Measurements from ENCODE around the gene PRKAG2.

Gene PRKAG2

DNA sequence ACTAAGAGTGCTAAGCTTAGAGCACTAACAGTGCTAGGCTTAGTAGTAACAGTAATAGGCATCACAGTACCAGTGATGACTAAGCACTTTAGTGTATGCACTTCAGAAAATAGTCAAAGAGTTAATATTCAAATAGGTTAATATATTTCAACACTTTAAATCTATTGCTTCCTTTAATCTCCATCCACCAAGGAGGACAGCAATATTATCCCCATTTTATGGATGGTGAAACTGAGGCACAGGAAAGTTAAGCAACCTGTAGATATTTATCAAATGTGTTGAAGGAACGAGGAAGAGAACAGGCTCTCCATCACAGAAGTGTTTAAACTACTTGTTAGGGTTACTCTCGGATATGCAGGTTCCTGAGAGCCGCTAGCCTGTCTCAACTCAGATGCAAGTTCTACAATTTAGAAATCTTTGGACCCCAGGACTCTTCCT is 165.5 kb downstream of the PRKAG2 start:
- TF ChIP-seq, protein P1, sequence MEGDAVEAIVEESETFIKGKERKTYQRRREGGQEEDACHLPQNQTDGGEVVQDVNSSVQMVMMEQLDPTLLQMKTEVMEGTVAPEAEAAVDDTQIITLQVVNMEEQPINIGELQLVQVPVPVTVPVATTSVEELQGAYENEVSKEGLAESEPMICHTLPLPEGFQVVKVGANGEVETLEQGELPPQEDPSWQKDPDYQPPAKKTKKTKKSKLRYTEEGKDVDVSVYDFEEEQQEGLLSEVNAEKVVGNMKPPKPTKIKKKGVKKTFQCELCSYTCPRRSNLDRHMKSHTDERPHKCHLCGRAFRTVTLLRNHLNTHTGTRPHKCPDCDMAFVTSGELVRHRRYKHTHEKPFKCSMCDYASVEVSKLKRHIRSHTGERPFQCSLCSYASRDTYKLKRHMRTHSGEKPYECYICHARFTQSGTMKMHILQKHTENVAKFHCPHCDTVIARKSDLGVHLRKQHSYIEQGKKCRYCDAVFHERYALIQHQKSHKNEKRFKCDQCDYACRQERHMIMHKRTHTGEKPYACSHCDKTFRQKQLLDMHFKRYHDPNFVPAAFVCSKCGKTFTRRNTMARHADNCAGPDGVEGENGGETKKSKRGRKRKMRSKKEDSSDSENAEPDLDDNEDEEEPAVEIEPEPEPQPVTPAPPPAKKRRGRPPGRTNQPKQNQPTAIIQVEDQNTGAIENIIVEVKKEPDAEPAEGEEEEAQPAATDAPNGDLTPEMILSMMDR (IDR thresholded peaks at IDR 0.05): no peak
- no peaks in the 10 kb centered on the region for H3K9me3 ChIP-seq (ENCODE audit: control insufficient read depth, low read length)
- peak overlapping the region; percentile 74 for H2AFZ ChIP-seq
- H3K4me1 ChIP-seq: peaks cover 19% of the 10 kb centered on the region
- no peak overlapping the region for H3K4me2 ChIP-seq (ENCODE audit: low read length)
- no peaks in the 10 kb centered on the region for H3K27me3 ChIP-seq (ENCODE audit: control insufficient read depth, insufficient read depth, low read length)
- H3K4me3 ChIP-seq (ENCODE audit: low read depth, low read length): no peak overlapping the region
- H3K79me2 ChIP-seq: no peaks in the 10 kb centered on the region
- H3K9ac ChIP-seq: no peak overlapping the region
- H3K27ac ChIP-seq: peak overlapping the region; percentile 66
- H3K36me3 ChIP-seq (ENCODE audit: control insufficient read depth, insufficient read depth, low read length): no peaks in the 10 kb centered on the region

DNA sequence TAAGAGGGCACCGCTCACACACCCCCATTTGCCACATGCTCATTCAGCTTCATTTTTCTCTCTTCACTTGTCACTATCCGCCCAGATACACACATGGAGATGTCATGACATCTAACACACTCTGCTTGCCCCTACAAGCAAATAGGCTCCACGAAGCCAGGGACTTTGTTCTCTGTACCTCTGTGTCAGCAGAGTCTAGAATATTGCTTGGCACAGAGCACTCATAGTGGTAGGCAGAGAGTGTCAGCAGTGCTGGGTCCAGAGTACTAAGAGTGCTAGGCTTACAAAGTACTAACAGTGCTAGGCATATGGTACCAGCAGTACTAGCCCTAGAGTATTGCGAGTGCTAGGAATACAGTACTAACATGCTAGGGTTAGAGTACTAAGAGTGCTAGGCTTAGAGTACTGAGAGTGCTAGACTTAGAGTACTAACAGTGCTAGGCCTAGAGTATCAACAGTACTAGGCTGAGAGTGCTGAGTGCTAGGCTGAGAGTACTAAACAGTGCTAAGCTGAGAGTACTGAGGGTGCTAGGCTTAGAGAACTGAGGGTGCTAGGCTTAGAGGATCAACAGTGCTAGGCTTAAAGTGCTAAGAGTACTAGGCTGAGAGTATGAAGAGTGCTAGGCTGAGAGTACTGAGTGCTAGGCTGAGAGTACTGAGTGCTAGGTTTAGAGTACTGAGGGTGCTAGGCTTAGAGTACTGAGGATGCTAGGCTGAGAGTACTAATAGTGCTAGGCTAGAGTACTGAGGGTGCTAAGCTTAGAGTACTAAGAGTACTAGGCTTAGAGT is 166.1 kb downstream of the PRKAG2 start:
- H3K9ac ChIP-seq: no peak overlapping the region
- H3K4me3 ChIP-seq (ENCODE audit: low read depth, low read length): no peak overlapping the region
- H2AFZ ChIP-seq: no peak overlapping the region
- no peaks in the 10 kb centered on the region for H3K36me3 ChIP-seq (ENCODE audit: control insufficient read depth, insufficient read depth, low read length)
- H3K79me2 ChIP-seq: no peaks in the 10 kb centered on the region
- TF ChIP-seq, protein P1 (IDR thresholded peaks at IDR 0.05): no peak
- H3K4me1 ChIP-seq: peaks cover 14% of the 10 kb centered on the region
- no peaks in the 10 kb centered on the region for H3K9me3 ChIP-seq (ENCODE audit: control insufficient read depth, low read length)
- no peaks in the 10 kb centered on the region for H3K27me3 ChIP-seq (ENCODE audit: control insufficient read depth, insufficient read depth, low read length)
- H3K27ac ChIP-seq: no peak overlapping the region
- no peak overlapping the region for H3K4me2 ChIP-seq (ENCODE audit: low read length)

DNA sequence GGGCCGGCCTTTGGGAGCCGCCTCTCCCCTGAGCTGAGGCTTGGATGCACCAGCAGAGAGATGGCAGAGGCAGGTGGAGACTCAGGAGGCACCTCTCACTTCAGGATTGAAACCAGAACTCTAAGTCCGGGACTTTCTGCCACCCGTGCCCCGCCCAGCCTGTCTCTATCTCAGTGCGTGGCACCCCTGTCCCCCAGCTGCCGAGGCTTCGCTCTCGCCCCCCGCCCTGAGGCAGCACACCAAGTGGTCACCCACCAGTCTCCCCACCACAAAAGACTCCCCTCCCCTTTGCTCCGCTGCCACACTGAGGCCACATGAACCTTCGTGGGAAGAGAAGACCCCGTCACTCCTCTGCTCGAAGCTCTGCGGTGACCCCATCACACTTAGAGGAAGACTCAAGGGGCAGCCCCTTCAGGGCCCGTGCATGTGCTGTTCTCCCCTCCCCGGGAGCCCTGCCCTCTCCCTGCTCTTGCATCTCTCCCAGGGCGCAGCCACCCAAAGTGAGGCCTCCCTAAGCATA is 166.7 kb downstream of the PRKAG2 start:
- H3K4me2 ChIP-seq (ENCODE audit: low read length): no peak overlapping the region
- no peaks in the 10 kb centered on the region for H3K9me3 ChIP-seq (ENCODE audit: control insufficient read depth, low read length)
- no peaks in the 10 kb centered on the region for H3K27me3 ChIP-seq (ENCODE audit: control insufficient read depth, insufficient read depth, low read length)
- H3K79me2 ChIP-seq: no peaks in the 10 kb centered on the region
- H3K4me3 ChIP-seq (ENCODE audit: low read depth, low read length): no peak overlapping the region
- TF ChIP-seq, protein P1 (IDR thresholded peaks at IDR 0.05): no peak
- no peak overlapping the region for H2AFZ ChIP-seq
- no peaks in the 10 kb centered on the region for H3K36me3 ChIP-seq (ENCODE audit: control insufficient read depth, insufficient read depth, low read length)
- H3K9ac ChIP-seq: no peak overlapping the region
- H3K4me1 ChIP-seq: peaks cover 14% of the 10 kb centered on the region
- H3K27ac ChIP-seq: no peak overlapping the region

DNA sequence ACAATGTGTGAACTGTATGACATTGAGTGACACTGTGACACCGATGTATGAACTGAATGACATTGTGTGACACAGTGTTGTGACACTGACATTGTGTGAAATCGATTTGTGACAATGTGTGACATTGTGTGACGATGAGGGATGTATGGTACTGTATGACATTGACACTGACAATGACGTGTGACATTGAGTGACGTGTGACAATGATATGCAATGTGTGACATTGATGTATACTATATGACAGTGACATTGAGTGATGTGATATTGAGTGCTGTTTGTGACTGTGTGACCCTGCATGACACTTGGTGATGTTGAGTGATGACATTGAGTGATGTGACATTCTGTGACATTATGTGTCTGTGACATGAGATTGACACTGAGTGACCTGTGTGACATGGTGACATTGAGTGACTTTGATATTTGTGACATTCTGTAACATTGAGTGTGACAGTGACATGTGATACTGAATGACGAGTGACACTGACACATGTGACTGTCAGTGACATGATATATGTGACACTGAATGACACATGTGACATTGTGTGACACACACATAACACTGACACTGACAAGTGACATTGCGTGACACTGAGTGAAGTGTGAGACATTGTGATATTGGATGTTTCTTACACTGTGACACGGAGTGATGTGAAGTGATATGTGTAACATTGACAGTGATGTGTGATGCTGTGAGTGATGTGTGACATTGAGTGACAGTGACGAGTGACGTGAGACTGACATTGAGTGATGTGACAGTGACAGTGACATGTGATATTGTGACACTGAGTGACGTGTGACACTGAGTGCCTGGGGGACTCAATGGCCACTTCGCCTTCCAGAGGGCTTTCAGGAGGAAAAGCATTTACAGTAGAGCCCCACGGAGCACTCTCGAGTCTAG is 167.5 kb downstream of the PRKAG2 start:
- Histone ChIP-seq H2AFZ (no peak overlapping the region), H3K4me1 (peaks cover 14% of the 10 kb centered on the region), H3K27me3 (ENCODE audit: control insufficient read depth, insufficient read depth, low read length) (no peaks in the 10 kb centered on the region), H3K27ac (no peak overlapping the region), H3K9ac (no peak overlapping the region), H3K9me3 (ENCODE audit: control insufficient read depth, low read length) (no peaks in the 10 kb centered on the region), H3K4me2 (ENCODE audit: low read length) (no peak overlapping the region), H3K79me2 (no peaks in the 10 kb centered on the region), H3K36me3 (ENCODE audit: control insufficient read depth, insufficient read depth, low read length) (no peaks in the 10 kb centered on the region), H3K4me3 (ENCODE audit: low read depth, low read length) (no peak overlapping the region)
- TF ChIP-seq, protein P1 (IDR thresholded peaks at IDR 0.05): no peak
